Dermis blood vessel endothelial cell (primary cell): ENCODE results near the gene C1QTNF12. TPM values are rescaled to one million over a fixed set of nuclear protein-coding genes. Genes with fewer than 3 reads are reported as not detected.

Experiments used
- DNase-seq: peaks from one replicate; pipeline ENCODE4 v3.0.0; 2010
- total RNA-seq: library from RNA; depleted of rRNA; stranded (reverse); fragments of >200 nt; gene quantifications from 2 replicates; pipeline ENCODE4 v1.2.3, GENCODE V29; 2014

The C1QTNF12 gene
- total RNA-seq, 1 donor from 2014 or later: 0.17 TPM

- no peak for DNase-seq
Measured at GRCh38 chr1:1226566-1227362, 19.8 kb downstream of the C1QTNF12 start.

DNA sequence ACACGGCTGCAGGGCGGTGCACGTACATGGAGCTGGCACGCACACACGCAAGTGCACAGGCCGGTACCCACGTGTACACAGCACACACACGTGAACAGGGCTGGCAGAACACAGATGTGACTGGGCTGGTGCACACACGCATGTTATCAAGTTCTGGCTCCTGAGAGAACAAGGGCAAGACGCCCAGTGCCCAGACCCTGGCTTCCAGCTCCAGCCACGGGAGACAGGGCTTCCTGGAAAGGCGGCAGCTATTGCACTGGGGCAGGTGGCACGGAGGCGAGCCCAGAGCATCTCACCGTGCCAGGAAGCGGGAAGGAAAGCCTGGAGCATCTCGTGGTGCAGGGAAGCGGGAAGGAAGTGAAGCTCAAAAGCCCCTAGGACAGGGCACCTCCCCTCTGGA lies 20.6 kb downstream of the C1QTNF12 start:
- no peak for DNase-seq

- DNase-seq: no peak
Measured at GRCh38 chr1:1225238-1225845, 21.2 kb downstream of the C1QTNF12 start.

- DNase-seq: no peak
Measured at GRCh38 chr1:1223891-1224290, 22.6 kb downstream of the C1QTNF12 start.

- DNase-seq: no peak
Measured at GRCh38 chr1:1223321-1223720, 23.2 kb downstream of the C1QTNF12 start.

DNA sequence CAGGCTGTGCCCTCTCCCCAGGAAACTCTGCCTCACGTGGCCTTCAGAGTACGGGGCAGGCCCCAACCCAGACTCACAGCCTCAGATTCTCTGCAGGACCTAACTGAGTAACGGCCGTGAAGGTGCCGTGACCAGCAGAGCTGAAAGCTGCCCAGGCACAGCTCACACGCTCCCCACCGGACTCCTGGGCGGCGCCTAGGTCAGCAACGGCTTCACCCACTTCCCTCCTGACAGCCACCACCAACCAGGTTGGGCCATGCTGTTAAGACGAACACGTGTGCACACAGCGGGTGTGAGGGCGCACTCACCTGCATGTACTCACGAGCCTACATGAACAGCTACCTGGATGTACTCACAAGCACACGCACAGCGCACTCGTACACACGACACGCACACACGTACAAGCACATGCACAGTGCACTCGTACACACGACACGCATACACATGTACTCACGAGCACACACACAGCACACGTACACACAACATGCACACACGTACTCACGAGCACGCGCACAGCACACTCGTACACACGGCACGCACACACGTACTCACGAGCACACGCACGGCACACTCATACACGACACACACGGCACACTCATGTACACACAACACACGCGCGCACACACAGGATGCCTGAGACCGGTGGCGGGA lies 23.8 kb downstream of the C1QTNF12 start:
- DNase-seq: no peak

GRCh38 chr1:1221887-1222574 lies 24.5 kb downstream of the C1QTNF12 start:
- DNase-seq: no peak

- no peak for DNase-seq
Measured at GRCh38 chr1:1220197-1220596, 26.3 kb downstream of the C1QTNF12 start.

DNA sequence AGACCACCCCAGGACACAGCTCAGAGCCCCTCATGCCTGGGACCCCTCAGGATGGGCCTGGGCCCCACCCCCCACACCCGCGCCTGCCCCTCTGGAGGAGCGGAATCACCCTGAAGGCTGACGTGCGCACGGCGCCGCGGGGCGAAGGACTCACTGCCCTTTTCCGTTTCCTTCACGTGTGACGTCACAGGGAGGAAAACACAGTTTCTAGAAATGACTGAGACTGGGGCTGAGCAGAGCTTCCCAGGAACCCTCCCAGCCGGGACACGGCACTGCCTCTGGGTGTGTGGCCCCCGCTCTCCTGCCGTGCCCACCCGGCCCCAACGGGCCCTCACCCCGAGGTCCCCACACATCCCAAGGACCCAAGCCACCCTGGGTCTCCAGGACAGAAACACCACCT lies 27.2 kb downstream of the C1QTNF12 start:
- DNase-seq: no peak

DNA sequence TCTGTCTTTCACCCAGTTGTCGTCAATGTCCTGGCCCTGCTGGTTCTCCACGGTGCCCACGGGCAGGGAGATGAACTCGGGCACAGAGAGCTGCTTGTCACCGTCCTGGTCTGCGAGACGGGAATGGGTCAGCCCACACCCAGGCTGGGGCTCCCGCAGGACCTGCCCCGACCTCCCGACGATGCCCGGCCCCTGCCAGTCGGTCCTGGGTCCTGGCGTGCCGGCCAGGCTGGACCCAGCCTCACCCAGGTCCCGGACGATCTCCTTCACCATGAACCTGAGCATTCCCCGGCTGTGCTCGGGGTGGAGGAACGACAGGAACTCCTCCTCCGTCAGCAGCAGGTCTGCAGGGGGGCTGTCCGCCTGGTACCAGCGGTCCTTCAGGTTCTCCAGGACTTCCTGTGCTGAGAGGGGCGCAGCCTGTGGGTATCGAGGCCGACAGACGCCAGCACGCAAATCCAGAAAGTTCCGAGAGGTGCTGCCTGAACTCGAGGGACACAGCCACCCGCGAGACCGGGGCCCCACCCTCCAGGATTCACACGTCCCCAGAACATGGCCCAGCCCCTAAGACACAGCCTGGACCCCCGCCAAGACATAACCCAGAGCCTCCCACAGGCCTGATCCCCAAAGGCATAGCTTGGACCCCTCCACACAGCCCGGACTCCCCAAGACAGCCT lies 27.9 kb downstream of the C1QTNF12 start:
- no peak for DNase-seq

DNA sequence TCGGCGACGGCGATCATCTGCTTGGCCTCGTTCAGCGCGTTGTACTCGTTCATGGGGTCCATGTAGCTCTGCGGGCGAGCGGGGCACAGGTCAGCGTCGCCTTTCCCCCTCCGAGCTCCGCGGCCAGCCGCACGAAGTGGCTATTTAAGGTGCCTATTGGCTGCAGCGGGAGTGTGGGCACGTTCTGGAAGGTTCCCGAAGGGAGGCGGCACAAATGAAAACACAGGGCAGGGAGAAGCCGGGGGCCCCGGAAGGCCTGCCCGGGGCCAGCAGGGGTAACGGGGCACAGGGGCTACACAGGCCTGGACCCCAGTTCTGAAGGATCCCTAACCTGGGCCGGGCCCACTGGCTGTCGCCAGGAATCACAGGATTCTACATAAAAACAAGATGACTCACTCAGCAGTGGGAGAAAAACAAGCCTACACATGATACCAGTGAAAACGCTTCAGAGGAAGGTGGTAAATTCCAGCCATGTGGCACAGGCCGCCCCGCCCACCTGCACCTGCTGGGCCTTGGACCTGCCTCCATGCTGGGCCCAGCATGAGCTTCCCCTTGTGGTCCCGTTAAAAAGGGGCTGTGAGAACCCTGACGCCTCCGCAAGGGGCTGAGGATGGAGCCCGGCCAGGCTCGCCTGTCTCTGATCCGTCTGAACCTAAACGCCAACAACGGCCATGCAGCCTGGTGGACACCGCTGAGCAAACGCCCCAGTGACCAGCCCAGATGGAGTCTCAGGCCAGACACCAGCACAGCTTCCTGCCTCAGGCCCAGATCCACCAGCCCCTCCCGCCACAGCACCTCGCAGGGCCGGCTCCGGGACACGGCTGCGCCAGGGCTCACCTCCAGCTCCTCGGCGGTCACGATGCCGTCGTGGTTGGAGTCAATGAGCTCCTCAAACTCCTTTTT lies 28.6 kb downstream of the C1QTNF12 start:
- peak; percentile 62 for DNase-seq

- DNase-seq: no peak
Measured at GRCh38 chr1:1216770-1217620, 29.5 kb downstream of the C1QTNF12 start.

GRCh38 chr1:1215881-1216605 lies 30.5 kb downstream of the C1QTNF12 start:
- DNase-seq: no peak

DNA sequence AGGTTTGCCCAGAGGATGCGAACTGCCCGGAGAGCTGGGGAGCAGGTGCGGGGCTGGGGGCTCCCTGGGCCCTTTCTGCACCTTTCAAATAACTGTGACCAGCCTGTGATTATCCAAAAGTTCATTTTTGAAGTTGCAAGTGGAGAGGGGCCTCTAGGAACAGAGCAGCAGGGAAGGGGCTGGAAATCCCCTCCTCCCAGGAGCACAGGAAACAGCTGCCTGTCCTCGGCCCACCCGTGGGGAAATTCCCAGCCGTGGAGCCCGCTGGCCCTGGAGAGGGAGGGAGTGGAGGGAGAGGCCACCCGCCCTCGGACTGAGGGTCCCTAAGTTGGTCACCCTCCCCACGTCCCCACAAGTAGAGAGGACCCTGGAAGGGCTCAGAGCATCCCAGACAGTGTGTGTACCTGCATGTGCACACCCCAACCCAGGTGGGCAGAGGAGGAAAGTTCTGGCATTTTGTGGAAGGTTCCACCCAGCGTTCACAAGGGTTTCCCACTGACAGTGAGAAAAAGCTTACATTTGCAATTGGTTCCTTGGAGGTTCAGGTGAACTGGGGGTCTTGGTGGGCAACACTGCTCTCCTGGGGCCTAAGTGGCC lies 31.3 kb downstream of the C1QTNF12 start:
- peak; percentile 50 for DNase-seq

DNA sequence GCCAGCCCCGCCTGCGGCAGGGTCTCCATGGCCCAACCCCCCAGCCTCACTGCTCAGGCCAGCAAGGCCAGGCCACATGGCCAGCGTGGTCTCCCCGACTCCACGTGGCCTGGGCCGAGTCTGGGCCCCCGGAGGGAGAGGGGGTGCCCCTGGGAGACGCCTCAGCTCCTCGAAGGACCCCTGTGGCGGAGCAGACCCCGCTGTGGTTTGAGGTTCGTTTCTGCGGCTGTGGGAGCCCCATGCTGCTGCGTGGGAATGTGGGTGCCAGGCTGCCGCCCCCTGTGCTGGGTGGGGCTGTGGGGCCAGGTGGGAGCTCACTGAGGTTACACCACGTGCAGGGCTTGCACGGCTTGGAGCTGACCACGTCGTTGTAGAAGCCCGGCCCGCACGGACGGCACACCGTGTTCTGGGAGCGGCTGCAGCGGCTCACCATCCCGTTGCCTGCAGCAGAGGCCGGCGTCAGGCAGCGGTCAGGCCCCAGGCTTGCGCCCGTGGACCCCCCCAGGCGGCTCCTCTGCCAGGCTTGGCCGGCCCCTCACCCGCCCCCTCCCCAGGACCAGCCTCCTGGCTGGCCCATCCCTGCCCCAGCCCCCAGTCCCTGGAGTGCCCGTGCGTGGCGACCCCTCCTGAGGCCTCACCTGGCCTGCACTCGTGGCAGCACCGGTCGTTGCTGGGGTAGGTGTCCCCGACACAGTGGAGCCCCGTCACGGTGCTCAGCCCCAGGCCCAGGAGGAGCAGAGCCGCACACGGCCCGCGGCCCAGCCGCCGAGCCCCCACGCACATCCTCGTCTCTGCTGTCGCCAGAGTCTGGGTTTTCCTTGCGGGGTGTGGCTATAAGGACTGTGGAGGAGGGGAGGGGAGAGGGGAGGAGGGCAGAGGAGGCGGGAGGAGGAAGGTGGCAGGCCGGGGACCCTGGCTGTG lies 32.9 kb downstream of the C1QTNF12 start, which contains the start of gene TNFRSF4:
Gene TNFRSF4, minus strand, starts transcription at position 809 of the 921 bp plus-strand sequence. Its CDS starts 26 bp downstream, at position 783.
- DNase-seq: peak; percentile 23

DNA sequence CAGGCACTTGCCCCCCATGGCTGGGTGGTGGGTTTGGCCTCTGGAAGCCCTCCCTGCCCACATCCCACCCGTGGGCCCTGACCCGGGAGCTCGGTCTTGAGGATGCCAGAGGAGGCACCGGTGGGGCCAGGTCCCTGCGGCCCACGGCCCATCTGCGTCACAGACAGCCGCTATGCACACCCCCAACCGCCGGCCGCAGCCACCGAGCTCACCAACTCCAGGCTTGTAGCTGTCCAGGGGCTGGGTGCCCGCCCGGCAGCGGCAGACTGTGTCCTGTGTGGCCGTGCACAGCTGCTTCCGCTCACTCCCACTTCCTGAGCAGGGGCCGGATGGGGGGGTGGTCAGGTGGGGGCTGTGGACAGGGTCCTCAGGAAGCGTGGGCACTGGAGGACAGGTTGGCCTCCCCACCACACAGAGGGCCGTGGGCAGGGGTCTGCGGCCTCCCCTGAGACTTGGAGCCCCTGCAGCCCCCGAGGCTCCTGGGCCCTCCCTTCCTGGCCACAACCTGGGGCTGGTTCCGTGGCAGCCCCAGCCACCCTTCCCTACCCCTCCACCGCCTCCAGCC lies 33.7 kb downstream of the C1QTNF12 start:
- peak; percentile 81 for DNase-seq

DNA sequence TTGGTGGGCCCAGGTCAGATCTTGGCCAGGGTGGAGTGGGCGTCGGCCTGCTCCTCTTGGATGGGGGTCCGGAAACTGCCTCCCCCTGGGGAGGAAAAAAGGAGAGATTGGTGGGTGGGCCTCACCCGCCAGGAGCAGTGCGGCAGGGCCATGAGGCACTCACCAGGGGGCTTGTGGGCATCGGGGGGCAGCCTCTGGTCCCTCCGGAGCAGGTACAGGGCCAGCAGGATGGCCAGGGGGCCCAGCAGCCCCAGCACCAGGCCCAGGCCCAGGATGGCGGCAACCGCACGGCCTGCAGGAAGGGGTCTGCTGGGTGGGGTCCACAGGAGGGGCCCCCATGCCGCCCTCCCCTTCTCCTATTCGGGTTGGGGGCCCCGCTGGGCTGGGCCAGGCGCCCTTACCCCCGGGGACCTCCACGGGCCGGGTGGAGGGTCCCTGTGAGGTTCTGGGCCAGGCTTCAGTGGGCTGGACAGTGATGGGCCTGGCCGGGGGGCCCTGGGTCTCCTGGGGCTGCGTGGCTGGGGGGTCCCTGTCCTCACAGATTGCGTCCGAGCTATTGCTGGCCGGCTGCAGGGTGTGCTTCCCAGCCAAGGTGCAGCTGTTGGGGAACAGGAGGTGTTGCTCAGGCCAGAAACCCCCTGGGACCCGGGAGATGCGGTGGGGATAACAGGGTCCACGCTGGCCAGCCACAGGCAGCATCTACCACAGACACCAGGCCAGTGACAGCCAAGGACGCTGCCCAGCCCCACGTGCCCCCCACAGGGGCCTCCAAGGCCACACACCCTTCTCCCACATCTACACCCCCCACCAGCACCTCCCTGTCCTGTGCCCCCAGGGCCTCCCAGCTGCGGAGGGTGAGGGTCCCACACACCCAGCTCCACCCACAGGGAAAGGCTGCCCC lies 34.7 kb downstream of the C1QTNF12 start:
- DNase-seq: no peak
